ENCODE measurements around the gene DNAH11.

DNA sequence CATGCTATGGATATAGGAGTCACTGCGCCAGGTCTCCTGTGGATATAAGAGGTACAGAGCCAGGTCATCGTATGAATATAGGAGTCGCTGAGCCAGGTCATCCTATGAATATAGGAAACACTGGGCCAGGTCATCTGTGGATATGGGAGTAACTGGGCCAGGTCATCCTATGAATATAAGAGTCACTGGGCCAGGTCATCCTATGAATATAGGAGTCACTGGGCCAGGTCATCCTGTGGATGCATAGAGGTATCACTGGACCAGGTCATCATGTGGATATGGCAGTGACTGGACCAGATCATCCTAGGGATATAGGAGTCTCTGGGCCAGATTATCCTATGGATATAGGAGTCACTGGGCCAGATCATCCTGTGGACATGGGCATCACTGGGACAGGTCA, 181.7 kb downstream of the DNAH11 start:
- TF ChIP-seq, protein P1, sequence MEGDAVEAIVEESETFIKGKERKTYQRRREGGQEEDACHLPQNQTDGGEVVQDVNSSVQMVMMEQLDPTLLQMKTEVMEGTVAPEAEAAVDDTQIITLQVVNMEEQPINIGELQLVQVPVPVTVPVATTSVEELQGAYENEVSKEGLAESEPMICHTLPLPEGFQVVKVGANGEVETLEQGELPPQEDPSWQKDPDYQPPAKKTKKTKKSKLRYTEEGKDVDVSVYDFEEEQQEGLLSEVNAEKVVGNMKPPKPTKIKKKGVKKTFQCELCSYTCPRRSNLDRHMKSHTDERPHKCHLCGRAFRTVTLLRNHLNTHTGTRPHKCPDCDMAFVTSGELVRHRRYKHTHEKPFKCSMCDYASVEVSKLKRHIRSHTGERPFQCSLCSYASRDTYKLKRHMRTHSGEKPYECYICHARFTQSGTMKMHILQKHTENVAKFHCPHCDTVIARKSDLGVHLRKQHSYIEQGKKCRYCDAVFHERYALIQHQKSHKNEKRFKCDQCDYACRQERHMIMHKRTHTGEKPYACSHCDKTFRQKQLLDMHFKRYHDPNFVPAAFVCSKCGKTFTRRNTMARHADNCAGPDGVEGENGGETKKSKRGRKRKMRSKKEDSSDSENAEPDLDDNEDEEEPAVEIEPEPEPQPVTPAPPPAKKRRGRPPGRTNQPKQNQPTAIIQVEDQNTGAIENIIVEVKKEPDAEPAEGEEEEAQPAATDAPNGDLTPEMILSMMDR (conservative IDR thresholded peaks at IDR 0.05; ENCODE audit: low read depth, low read length) = no peak
- no peak for TF ChIP-seq EZH2phosphoT487 (IDR thresholded peaks at IDR 0.05; ENCODE audit: borderline replicate concordance, low read length)
- no peak for TF ChIP-seq EZH2 (IDR thresholded peaks at IDR 0.05; ENCODE audit: low read length, unreplicated experiment)

Measured in PC-3 (cell line).